ENCODE data around the gene TJP3.

TJP3 gene

DNA sequence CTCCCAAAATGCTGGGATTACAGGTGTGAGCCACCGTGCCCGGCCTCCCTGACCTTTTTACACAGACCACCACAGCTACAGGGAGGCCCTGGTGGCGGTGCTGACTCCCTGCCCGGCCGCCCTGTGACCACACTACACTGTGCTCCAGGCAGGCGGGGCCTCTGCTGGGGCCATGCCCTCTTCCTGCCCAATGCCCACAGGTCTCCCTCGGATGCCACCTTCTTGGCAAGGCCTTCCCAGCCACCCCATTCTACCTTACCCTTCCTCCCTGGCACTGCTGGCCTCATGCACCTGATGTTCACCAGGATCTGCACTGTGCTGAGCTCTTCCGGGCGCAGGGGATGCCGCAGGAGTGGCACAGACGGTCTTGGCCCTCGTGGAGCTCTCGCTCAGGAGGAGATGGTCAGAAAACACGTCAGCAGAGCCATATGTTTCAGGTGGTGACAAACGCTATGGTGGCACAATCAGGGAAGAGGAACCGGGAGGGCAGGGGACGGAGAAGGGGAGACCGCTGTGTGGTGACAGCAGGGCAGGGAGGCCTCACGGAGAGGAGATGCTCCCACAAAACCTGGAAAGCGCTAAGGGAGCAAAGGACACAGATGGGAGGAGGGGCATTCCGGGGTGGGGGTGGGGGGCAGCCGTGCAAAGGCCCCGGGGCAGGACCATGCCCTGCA lies 12.1 kb upstream of the TJP3 start:
- no peak overlapping the region for H3K4me3 ChIP-seq (ENCODE audit: low read depth, low read length)
- in situ Hi-C loops (cut with HindIII; ENCODE audit: low sequenced_read_pairs): no loop called here
- DNase-seq (ENCODE audit: low read depth): no peak
- TF ChIP-seq, protein P1, sequence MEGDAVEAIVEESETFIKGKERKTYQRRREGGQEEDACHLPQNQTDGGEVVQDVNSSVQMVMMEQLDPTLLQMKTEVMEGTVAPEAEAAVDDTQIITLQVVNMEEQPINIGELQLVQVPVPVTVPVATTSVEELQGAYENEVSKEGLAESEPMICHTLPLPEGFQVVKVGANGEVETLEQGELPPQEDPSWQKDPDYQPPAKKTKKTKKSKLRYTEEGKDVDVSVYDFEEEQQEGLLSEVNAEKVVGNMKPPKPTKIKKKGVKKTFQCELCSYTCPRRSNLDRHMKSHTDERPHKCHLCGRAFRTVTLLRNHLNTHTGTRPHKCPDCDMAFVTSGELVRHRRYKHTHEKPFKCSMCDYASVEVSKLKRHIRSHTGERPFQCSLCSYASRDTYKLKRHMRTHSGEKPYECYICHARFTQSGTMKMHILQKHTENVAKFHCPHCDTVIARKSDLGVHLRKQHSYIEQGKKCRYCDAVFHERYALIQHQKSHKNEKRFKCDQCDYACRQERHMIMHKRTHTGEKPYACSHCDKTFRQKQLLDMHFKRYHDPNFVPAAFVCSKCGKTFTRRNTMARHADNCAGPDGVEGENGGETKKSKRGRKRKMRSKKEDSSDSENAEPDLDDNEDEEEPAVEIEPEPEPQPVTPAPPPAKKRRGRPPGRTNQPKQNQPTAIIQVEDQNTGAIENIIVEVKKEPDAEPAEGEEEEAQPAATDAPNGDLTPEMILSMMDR (IDR thresholded peaks at IDR 0.05; ENCODE audit: low read depth, low read length, missing control alignments): no peak

DNA sequence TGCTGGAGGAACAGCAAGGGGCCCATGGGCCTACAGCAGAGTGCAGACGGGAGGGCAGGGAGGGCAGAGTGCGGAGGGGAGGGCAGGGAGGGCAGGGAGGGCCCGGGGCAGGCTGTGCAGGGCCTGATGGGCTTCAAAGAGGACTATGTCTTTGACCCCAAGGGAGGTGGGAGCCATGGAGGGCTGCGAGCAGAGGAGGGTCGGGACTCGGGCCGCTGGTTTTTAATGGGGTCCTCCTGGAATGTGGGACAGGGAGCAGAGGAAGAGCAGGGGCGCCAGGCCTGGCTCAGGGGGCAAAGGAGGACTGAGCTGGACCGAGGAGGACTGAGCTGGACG lies 11.6 kb upstream of the TJP3 start:
- no peak overlapping the region for H3K4me3 ChIP-seq (ENCODE audit: low read depth, low read length)
- no peak for DNase-seq (ENCODE audit: low read depth)
- in situ Hi-C loops (cut with HindIII; ENCODE audit: low sequenced_read_pairs): no loop called here
- TF ChIP-seq, protein P1 (IDR thresholded peaks at IDR 0.05; ENCODE audit: low read depth, low read length, missing control alignments): no peak

DNA sequence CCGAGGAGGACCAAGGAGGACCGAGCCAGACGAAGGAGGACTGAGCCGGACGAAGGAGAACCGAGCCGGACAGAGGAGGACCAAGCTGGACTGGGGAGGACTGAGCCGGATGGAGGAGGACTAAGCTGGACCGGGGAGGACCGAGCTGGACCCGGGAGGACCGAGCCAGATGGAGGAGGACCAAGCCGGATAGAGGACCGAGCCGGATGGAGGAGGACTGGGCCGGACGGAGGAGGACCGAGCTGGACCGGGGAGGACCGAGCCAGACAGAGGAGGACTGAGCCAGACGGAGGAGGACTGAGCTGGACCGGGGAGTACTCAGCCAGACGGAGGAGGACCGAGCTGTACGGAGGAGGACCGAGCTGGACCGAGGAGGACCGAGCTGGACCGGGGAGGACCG lies 11.1 kb upstream of the TJP3 start:
- in situ Hi-C loops (cut with HindIII; ENCODE audit: low sequenced_read_pairs): no loop called here
- H3K4me3 ChIP-seq (ENCODE audit: low read depth, low read length): no peak overlapping the region
- no peak for DNase-seq (ENCODE audit: low read depth)
- TF ChIP-seq, protein P1 (IDR thresholded peaks at IDR 0.05; ENCODE audit: low read depth, low read length, missing control alignments): no peak

DNA sequence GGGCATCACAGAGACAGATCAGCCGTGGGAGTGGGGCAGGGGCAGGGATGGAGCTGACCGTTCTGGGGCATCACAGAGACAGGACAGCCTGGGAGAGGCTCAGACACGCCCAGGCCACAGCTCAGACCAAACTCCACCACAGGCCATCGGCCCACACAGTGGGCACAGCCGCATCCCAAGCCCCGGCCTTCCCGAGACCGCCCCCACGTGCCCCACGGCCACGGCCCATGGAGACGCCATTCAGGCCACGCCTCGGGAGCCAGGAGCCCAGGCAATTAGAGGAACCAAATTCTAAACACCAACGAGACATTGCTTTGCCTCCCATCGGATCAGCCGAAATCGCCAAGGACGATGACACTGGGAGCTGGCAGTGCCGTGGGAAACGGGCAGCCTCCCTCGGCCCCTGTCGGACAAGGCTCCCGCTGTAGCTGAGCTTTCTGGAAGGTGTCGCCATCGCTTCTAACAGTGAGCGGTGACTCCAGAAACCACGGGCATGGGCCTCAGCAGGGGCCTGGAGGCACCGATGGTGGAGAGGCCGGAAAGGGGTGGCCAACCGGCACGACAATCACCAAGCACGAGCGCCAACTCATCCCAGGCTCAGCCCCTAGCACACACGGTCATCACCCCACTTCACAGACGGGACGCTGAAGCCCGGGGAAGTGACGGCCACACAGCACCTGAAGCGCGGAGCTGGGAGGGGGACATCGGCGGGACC lies 10.4 kb upstream of the TJP3 start:
- in situ Hi-C loops (cut with HindIII; ENCODE audit: low sequenced_read_pairs): no loop called here

DNA sequence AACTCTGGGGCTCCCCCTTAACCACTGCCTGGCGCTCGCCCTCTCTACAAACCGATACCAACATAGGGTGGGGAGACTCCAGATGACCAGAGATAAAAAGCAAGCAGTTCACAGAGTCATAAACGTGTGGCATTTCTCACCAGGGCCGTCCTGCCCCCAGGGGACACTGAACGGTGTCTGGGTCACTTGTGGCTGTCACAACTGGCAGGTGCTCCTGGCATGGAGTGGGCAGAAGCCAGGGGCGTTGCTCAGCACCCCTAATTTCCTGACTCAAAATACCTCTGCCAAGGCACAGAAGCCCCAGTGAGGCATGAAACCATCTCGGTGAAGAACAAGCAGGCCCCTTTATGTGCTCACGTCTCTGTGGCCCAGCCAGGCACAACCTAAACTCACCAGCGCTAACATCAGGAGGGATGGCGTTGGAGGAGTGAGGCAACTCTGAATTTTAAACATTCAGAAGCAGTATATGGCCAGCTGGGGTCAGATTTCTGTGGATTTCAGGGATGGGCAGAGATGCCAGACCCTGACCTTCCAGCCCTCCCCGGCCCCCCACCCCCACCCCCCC lies 9.7 kb upstream of the TJP3 start:
- H3K4me3 ChIP-seq (ENCODE audit: low read depth, low read length): peak overlapping the region; percentile 5
- TF ChIP-seq, protein P1 (IDR thresholded peaks at IDR 0.05; ENCODE audit: low read depth, low read length, missing control alignments): no peak
- no peak for DNase-seq (ENCODE audit: low read depth)
- in situ Hi-C loops (cut with HindIII; ENCODE audit: low sequenced_read_pairs): no loop called here

More for the DNA sequence above, 10.4 kb upstream of the TJP3 start:
- TF ChIP-seq, protein P1 (IDR thresholded peaks at IDR 0.05; ENCODE audit: low read depth, low read length, missing control alignments): no peak
- no peak for DNase-seq (ENCODE audit: low read depth)
- no peak overlapping the region for H3K4me3 ChIP-seq (ENCODE audit: low read depth, low read length)

DNA sequence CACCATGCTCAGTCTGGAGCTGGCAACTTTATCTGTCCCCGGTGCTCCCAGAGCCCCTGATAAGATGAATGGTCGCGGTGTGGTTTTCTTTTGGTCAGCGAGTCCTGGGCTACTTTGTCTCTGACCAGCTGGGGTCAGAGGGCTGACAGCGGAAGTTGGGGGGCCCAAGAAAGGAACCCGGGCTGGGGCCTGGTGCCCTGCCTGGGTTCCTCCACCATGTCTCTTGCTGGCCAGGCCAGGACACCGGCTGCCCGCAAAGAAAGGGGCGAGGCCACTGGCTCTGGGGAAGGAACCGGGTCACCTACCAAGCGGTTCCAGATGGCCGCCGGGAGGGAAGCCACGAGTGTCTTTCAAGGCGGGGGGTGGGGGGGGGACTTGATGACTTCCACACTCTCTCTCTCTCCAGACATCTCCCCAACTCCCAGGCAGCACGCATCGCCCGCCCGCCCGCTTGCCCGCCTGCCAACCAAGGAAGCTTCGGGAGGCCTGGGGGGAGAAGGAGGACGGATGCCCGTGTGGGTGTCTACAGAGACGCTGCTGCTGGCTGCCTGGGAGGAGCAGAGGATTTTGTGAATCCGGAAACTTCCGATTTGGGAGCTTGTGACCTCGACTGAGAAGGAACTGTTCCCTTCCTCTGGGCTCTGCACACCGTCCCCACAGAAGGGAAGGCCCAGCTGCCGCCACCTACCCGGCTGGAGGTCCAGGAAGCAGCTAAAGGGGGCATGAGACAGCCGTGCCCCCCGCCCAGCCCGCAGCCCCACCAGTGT lies 9.0 kb upstream of the TJP3 start:
- in situ Hi-C loops (cut with HindIII; ENCODE audit: low sequenced_read_pairs): no loop called here
- DNase-seq (ENCODE audit: low read depth): no peak
- TF ChIP-seq, protein P1 (IDR thresholded peaks at IDR 0.05; ENCODE audit: low read depth, low read length, missing control alignments): no peak
- H3K4me3 ChIP-seq (ENCODE audit: low read depth, low read length): peak overlapping the region; percentile 74

Data from astrocyte of the cerebellum (primary cell).